IMR-90 (cell line): ENCODE results near the gene PRR12. TPM values are rescaled to one million over a fixed set of nuclear protein-coding genes. Genes with fewer than 3 reads are reported as not detected.

ENCODE experiments used
- ATAC-seq: fragments of 200-7000 bp; cut with Tn5 transposase; 2 replicates; pipeline ENCODE4 v1.9.1; 2020; ENCODE audit warnings: low read depth, mild to moderate bottlenecking, moderate library complexity
- BruUV-seq: library from RNA; stranded (reverse); fragments of 400-500 nt; replicated peaks from 2 replicates; lab custom pipeline; 2021; lab: Mats Ljungman, UMichigan
- CTCF ChIA-PET: fragments of 300-600 bp; formaldehyde crosslinking; extraction: SDS; loops from one replicate; lab custom pipeline; 2021; ENCODE audit warnings: antibody characterized with exemption; lab: Yijun Ruan, JAX
- POLR2A ChIA-PET: fragments of 300-600 bp; sonication (Branson Sonifier 250); formaldehyde crosslinking; loops from one replicate; lab custom pipeline; 2022; ENCODE audit warnings: antibody characterized with exemption; ENCODE audit not compliant: unreplicated experiment; lab: Charles Lee
- DNase-seq: peaks from one replicate; pipeline ENCODE4 v3.0.0; 2013
- H2AFZ ChIP-seq: replicated peaks from 2 replicates; pipeline ENCODE3; 2013; ENCODE audit warnings: low read length, mild to moderate bottlenecking; ENCODE audit not compliant: poor library complexity
- H2AK5ac ChIP-seq: 2 replicates; pipeline ENCODE4 v1.6.1; 2013; ENCODE audit warnings: low read depth, low read length, inconsistent platforms
- H2AK9ac ChIP-seq: replicated peaks from 2 replicates; pipeline ENCODE3; 2013; ENCODE audit warnings: mild to moderate bottlenecking, low read depth, low read length, moderate library complexity; ENCODE audit not compliant: poor library complexity
- H2BK120ac ChIP-seq: 2 replicates; pipeline ENCODE4 v1.6.1; 2013; ENCODE audit warnings: low read depth, low read length, inconsistent platforms
- H2BK15ac ChIP-seq: 3 replicates; pipeline ENCODE4 v1.6.1; 2013; ENCODE audit warnings: low read depth, low read length, inconsistent platforms
- H2BK20ac ChIP-seq: 2 replicates; pipeline ENCODE4 v1.6.1; 2013; ENCODE audit warnings: low read depth, mild to moderate bottlenecking, inconsistent platforms, low read length, moderate library complexity
- H2BK5ac ChIP-seq: 2 replicates; pipeline ENCODE4 v1.6.1; 2013; ENCODE audit warnings: mild to moderate bottlenecking, low read depth, low read length, inconsistent platforms; ENCODE audit not compliant: poor library complexity, severe bottlenecking
- H3K14ac ChIP-seq: replicated peaks from 2 replicates; pipeline ENCODE4 v1.6.1; 2013; ENCODE audit warnings: low read depth, low read length, inconsistent platforms
- H3K18ac ChIP-seq: 2 replicates; pipeline ENCODE4 v1.6.1; 2013; ENCODE audit warnings: low read depth, low read length, control low read depth
- H3K23ac ChIP-seq: 2 replicates; pipeline ENCODE4 v1.6.1; 2013; ENCODE audit warnings: low read depth, low read length, inconsistent platforms
- H3K27ac ChIP-seq: 2 replicates; pipeline ENCODE4 v1.5.1; 2013; ENCODE audit warnings: mild to moderate bottlenecking, control low read depth, low read length; ENCODE audit not compliant: insufficient read depth
- H3K27me3 ChIP-seq: 2 replicates; pipeline ENCODE4 v1.6.1; 2013; ENCODE audit warnings: low read length; ENCODE audit not compliant: control insufficient read depth, insufficient read depth
- H3K36me3 ChIP-seq: 2 replicates; pipeline ENCODE4 v1.6.1; 2013; ENCODE audit warnings: low read length, mixed read lengths; ENCODE audit not compliant: control insufficient read depth, insufficient read depth
- H3K4ac ChIP-seq: 2 replicates; pipeline ENCODE4 v1.6.1; 2013; ENCODE audit warnings: low read depth, low read length, inconsistent platforms
- H3K4me1 ChIP-seq: 2 replicates; pipeline ENCODE4 v1.6.1; 2013; ENCODE audit warnings: low read length, mixed read lengths; ENCODE audit not compliant: control insufficient read depth, insufficient read depth
- H3K4me2 ChIP-seq: 2 replicates; pipeline ENCODE4 v1.6.1; 2013; ENCODE audit warnings: low read depth, mild to moderate bottlenecking, control low read depth, low read length, moderate library complexity
- H3K4me3 ChIP-seq: 2 replicates; pipeline ENCODE4 v1.5.1; 2013; ENCODE audit warnings: low read depth, mild to moderate bottlenecking, control low read depth, low read length, moderate library complexity; ENCODE audit not compliant: insufficient read depth
- H3K56ac ChIP-seq: 2 replicates; pipeline ENCODE4 v1.6.1; 2013; ENCODE audit warnings: low read length, inconsistent platforms; ENCODE audit not compliant: insufficient read depth; ENCODE audit errors: extremely low read depth
- H3K79me1 ChIP-seq, 2 experiments: 2 replicates each; pipeline ENCODE4 v1.6.1; 2013; ENCODE audit warnings: low read length in 2 of 2, inconsistent platforms in 1 of 2, low read depth in 1 of 2
- H3K9ac ChIP-seq: 2 replicates; pipeline ENCODE4 v1.6.1; 2013; ENCODE audit warnings: low read depth, low read length, control low read depth
- H3K9me1 ChIP-seq: 2 replicates; pipeline ENCODE4 v1.6.1; 2013; ENCODE audit warnings: low read length, inconsistent platforms; ENCODE audit not compliant: insufficient read depth
- H3K9me3 ChIP-seq: 2 replicates; pipeline ENCODE4 v1.6.1; 2013; ENCODE audit warnings: low read length; ENCODE audit not compliant: control insufficient read depth, insufficient read depth
- H4K20me1 ChIP-seq: 2 replicates; pipeline ENCODE4 v1.6.1; 2013; ENCODE audit warnings: low read length, inconsistent platforms; ENCODE audit not compliant: insufficient read depth
- H4K5ac ChIP-seq: 2 replicates; pipeline ENCODE4 v1.6.1; 2013; ENCODE audit warnings: mild to moderate bottlenecking, low read depth, low read length, control low read depth
- H4K8ac ChIP-seq, 2 experiments: 2 replicates each; pipeline ENCODE4 v1.6.1; 2013; ENCODE audit warnings: low read depth in 2 of 2, low read length in 2 of 2, control low read depth in 1 of 2, inconsistent platforms in 1 of 2
- H4K91ac ChIP-seq: 2 replicates; pipeline ENCODE4 v1.6.1; 2013; ENCODE audit warnings: low read depth, low read length, inconsistent platforms; ENCODE audit not compliant: insufficient read depth
- BHLHE40 ChIP-seq: fragments of 150-350 bp; IDR thresholded peaks from 2 replicates; pipeline ENCODE4 v1.6.1; 2016; ENCODE audit warnings: mild to moderate bottlenecking, low read depth, low read length
- CEBPB ChIP-seq: IDR thresholded peaks from 2 replicates; pipeline ENCODE4 v1.6.1; 2012; ENCODE audit warnings: low read depth, low read length, improper control_type of control experiment
- FOS ChIP-seq: fragments of 150-350 bp; IDR thresholded peaks from 2 replicates; pipeline ENCODE4 v1.6.1; 2016; ENCODE audit warnings: low read depth, low read length
- MAFK ChIP-seq: IDR thresholded peaks from 2 replicates; pipeline ENCODE4 v1.6.1; 2012; ENCODE audit warnings: low read depth, low read length, improper control_type of control experiment
- MXI1 ChIP-seq: IDR thresholded peaks from 2 replicates; pipeline ENCODE4 v1.6.1; 2012; ENCODE audit warnings: low read depth, mild to moderate bottlenecking, low read length, moderate library complexity, borderline replicate concordance
- POLR2A ChIP-seq: IDR thresholded peaks from 2 replicates; pipeline ENCODE4 v1.6.1; 2012; ENCODE audit warnings: mild to moderate bottlenecking, low read depth, low read length
- RCOR1 ChIP-seq: IDR thresholded peaks from 2 replicates; pipeline ENCODE4 v1.6.1; 2012; ENCODE audit warnings: mild to moderate bottlenecking, low read length, improper control_type of control experiment; ENCODE audit not compliant: insufficient replicate concordance
- RFX5 ChIP-seq: IDR thresholded peaks from 2 replicates; pipeline ENCODE4 v1.8.0; 2012; ENCODE audit warnings: low read depth, mild to moderate bottlenecking, low read length, moderate library complexity
- WGBS, 2 experiments: methylation state at CpG; one replicate each; pipeline versions ENCODE4 v1.1.5 to v1.1.7; 2013; ENCODE audit warnings: missing lambda C conversion rate in 2 of 2; ENCODE audit not compliant: insufficient read length in 1 of 2; ENCODE audit errors: extremely low coverage in 2 of 2; 5-methylcytosine and 5-hydroxymethylcytosine counted together
- dilution Hi-C: fragments of 300-500 bp; cut with HindIII; formaldehyde crosslinking; loops from one replicate; pipeline ENCODE4 v1.14.3; 2018; ENCODE audit warnings: low sequenced_read_pairs; ENCODE audit not compliant: unreplicated experiment
- in situ Hi-C: fragments of 300-500 bp; cut with MboI; formaldehyde crosslinking; loops from 3 replicates; pipeline ENCODE4 v1.14.3; 2019; ENCODE audit warnings: low sequenced_read_pairs, inconsistent platforms, mixed read lengths
- intact Hi-C: fragments of 100-400 bp; cut with micrococcal nuclease; formaldehyde crosslinking; loops from 2 replicates; pipeline ENCODE4 v1.10.0; 2022
- polyA plus RNA-seq, 3 experiments: library from polyadenylated mRNA; depleted of rRNA; stranded (reverse); fragments of >200 nt; gene quantifications; 2 replicates each; pipeline ENCODE4 v1.2.3, GENCODE V29; 2012; ENCODE audit warnings: low replicate concordance in 1 of 3
- total RNA-seq: library from RNA; depleted of rRNA; stranded (reverse); fragments of >200 nt; gene quantifications from 2 replicates; pipeline ENCODE4 v1.2.3, GENCODE V29; 2012

Gene PRR12
- total and polyA plus RNA-seq, 2 of the 4 experiments (the other 2 are of a cell fraction), result 0.36 to 4.1 TPM

GRCh38 chr19:49642492-49643035 is 51.6 kb downstream of the PRR12 start:
- Histone ChIP-seq H2BK5ac (peak overlapping the region; percentile 79), H4K20me1 (peaks cover 33% of the 10 kb centered on the region), H4K8ac (peak overlapping the region; percentile 91 to 98), H2BK120ac (peak overlapping the region; percentile 58), H3K9me3 (no peaks in the 10 kb centered on the region), H3K23ac (peak overlapping the region; percentile 96), H3K36me3 (peaks cover 19% of the 10 kb centered on the region), H2AK9ac (peak overlapping the region; percentile 97), H2BK15ac (peak overlapping the region; percentile 19; the same call in 1 of the 3 replicates), H3K14ac (peak overlapping the region; percentile 99), H3K4me2 (peak overlapping the region; percentile 94), H3K56ac (peak overlapping the region; percentile 89), H3K4me3 (peak overlapping the region; percentile 95), H3K18ac (peak overlapping the region; percentile 76), H2AFZ (peak overlapping the region; percentile 68), H2AK5ac (peak overlapping the region; percentile 99), H3K9me1 (0 out of 2 replicates have a peak, but pooled peaks cover 8% of the 10 kb centered on the region), H2BK20ac (no peak overlapping the region), H3K27me3 (no peaks in the 10 kb centered on the region), H4K91ac (peak overlapping the region; percentile 97), H3K4ac (peak overlapping the region; percentile 99), H4K5ac (peak overlapping the region; percentile 83), H3K27ac (peak overlapping the region; percentile 98), H3K4me1 (peaks cover 7% of the 10 kb centered on the region), H3K9ac (peak overlapping the region; percentile 99), H3K79me1 (peaks cover 40 to 72% of the 10 kb centered on the region in 2 experiments)
- BruUV-seq, result no TSS peak
- intact Hi-C loops (loop anchor here (1.0 kb wide), 1 partner anchor 23 kb away; the partner anchor contains the start of genes BCL2L12 and IRF3), in situ Hi-C loops (no loop called here), dilution Hi-C loops (no loop called here)
- TF ChIP-seq CEBPB, result no peak
- TF ChIP-seq RFX5, result no peak
- no peak for TF ChIP-seq POLR2A
- no peak for TF ChIP-seq RCOR1
- no peak for TF ChIP-seq BHLHE40
- no peak for TF ChIP-seq MAFK
- no peak for TF ChIP-seq FOS
- TF ChIP-seq MXI1, result no peak
- POLR2A ChIA-PET, result no interaction called here
- ATAC-seq, result no peak
- DNase-seq, result no peak
- 36% methylated on average over 2 of the region's 5 CpGs; no CpG with 5 or more reads in 1 of the 2 experiments for WGBS, 2 experiments
- CTCF ChIA-PET, result interaction anchor here (1.2 to 2.5 kb wide), 4 partner anchors 12 to 72 kb away, joined by 3 to 7 read pairs (median 4); no protein-coding TSS in a partner anchor
